ENCODE results near the gene NOBOX. TPM values are rescaled to one million over a fixed set of nuclear protein-coding genes. Genes with fewer than 3 reads are reported as not detected.
"Not testable (repeated sequence)": the region's sequence is repeated elsewhere in the genome, so short reads cannot be mapped to it uniquely, and the experiment has no call there.

The NOBOX gene
- total RNA-seq, 1 donor from 2014 or later: not detected

GRCh38 chr7:144386741-144387140, 16.8 kb downstream of the NOBOX start:
- no peak for DNase-seq (ENCODE audit: low spot score)
- Mint-ChIP-seq H3K27me3 (ENCODE audit: insufficient read depth) (no peaks in the 10 kb centered on the region), H3K36me3 (ENCODE audit: low read depth) (no peaks in the 10 kb centered on the region), H3K27ac (no peak overlapping the region), H3K9me3 (no peaks in the 10 kb centered on the region), H3K4me3 (no peak overlapping the region), H3K4me1 (ENCODE audit: low read depth) (peaks cover 15% of the 10 kb centered on the region)
- intact Hi-C loops (cut with micrococcal nuclease): no loop called here

- no peaks in the 10 kb centered on the region for H3K27me3 Mint-ChIP-seq (ENCODE audit: insufficient read depth)
- H3K9me3 Mint-ChIP-seq: no peaks in the 10 kb centered on the region
- H3K36me3 Mint-ChIP-seq (ENCODE audit: low read depth): peaks cover 3% of the 10 kb centered on the region
- H3K27ac Mint-ChIP-seq: peak overlapping the region; percentile 69
- peaks cover 15% of the 10 kb centered on the region for H3K4me1 Mint-ChIP-seq (ENCODE audit: low read depth)
- no peak for DNase-seq (ENCODE audit: low spot score)
- intact Hi-C loops (cut with micrococcal nuclease): no loop called here
- no peak overlapping the region for H3K4me3 Mint-ChIP-seq
Measured at GRCh38 chr7:144384555-144385245, 18.8 kb downstream of the NOBOX start.

GRCh38 chr7:144384071-144384470, 19.4 kb downstream of the NOBOX start:
- peaks cover 15% of the 10 kb centered on the region for H3K4me1 Mint-ChIP-seq (ENCODE audit: low read depth)
- H3K9me3 Mint-ChIP-seq: no peaks in the 10 kb centered on the region
- peaks cover 3% of the 10 kb centered on the region for H3K36me3 Mint-ChIP-seq (ENCODE audit: low read depth)
- H3K27me3 Mint-ChIP-seq (ENCODE audit: insufficient read depth): no peaks in the 10 kb centered on the region
- DNase-seq (ENCODE audit: low spot score): no peak
- H3K4me3 Mint-ChIP-seq: no peak overlapping the region
- peak overlapping the region; percentile 69 for H3K27ac Mint-ChIP-seq
- intact Hi-C loops (cut with micrococcal nuclease): no loop called here

- Mint-ChIP-seq H3K4me3 (no peak overlapping the region), H3K9me3 (no peaks in the 10 kb centered on the region), H3K27me3 (ENCODE audit: insufficient read depth) (no peaks in the 10 kb centered on the region), H3K4me1 (ENCODE audit: low read depth) (peaks cover 10% of the 10 kb centered on the region), H3K36me3 (ENCODE audit: low read depth) (peaks cover 3% of the 10 kb centered on the region), H3K27ac (no peak overlapping the region)
- intact Hi-C loops (cut with micrococcal nuclease): no loop called here
- DNase-seq (ENCODE audit: low spot score): no peak
Measured at GRCh38 chr7:144379776-144380384, 23.6 kb downstream of the NOBOX start.

GRCh38 chr7:144378651-144379050, 24.8 kb downstream of the NOBOX start:
- DNase-seq (ENCODE audit: low spot score): no peak

GRCh38 chr7:144369221-144369620, 34.3 kb downstream of the NOBOX start:
- H3K36me3 Mint-ChIP-seq (ENCODE audit: low read depth); DNase-seq (ENCODE audit: low spot score); H3K4me3 Mint-ChIP-seq; H3K4me1 Mint-ChIP-seq (ENCODE audit: low read depth); H3K9me3 Mint-ChIP-seq; H3K27ac Mint-ChIP-seq; intact Hi-C loops (cut with micrococcal nuclease); H3K27me3 Mint-ChIP-seq (ENCODE audit: insufficient read depth): not testable (repeated sequence)

More at GRCh38 chr7:144378651-144379050, 24.8 kb downstream of the NOBOX start:
- intact Hi-C loops (cut with micrococcal nuclease): no loop called here
- no peak overlapping the region for H3K4me3 Mint-ChIP-seq
- no peaks in the 10 kb centered on the region for H3K9me3 Mint-ChIP-seq
- H3K4me1 Mint-ChIP-seq (ENCODE audit: low read depth): no peaks in the 10 kb centered on the region
- H3K36me3 Mint-ChIP-seq (ENCODE audit: low read depth): peaks cover 3% of the 10 kb centered on the region
- H3K27me3 Mint-ChIP-seq (ENCODE audit: insufficient read depth): no peaks in the 10 kb centered on the region
- no peak overlapping the region for H3K27ac Mint-ChIP-seq

GRCh38 chr7:144367250-144367649, 36.2 kb downstream of the NOBOX start:
- H3K27me3 Mint-ChIP-seq (ENCODE audit: insufficient read depth); H3K4me3 Mint-ChIP-seq; intact Hi-C loops (cut with micrococcal nuclease): not testable (repeated sequence)

GRCh38 chr7:144365523-144365922, 38.0 kb downstream of the NOBOX start:
- H3K36me3 Mint-ChIP-seq (ENCODE audit: low read depth): not testable (repeated sequence)

More at GRCh38 chr7:144367250-144367649, 36.2 kb downstream of the NOBOX start:
- H3K36me3 Mint-ChIP-seq (ENCODE audit: low read depth); H3K4me1 Mint-ChIP-seq (ENCODE audit: low read depth); DNase-seq (ENCODE audit: low spot score); H3K27ac Mint-ChIP-seq; H3K9me3 Mint-ChIP-seq: not testable (repeated sequence)

GRCh38 chr7:144362061-144362460, 41.4 kb downstream of the NOBOX start:
- H3K4me1 Mint-ChIP-seq (ENCODE audit: low read depth); H3K9me3 Mint-ChIP-seq; H3K4me3 Mint-ChIP-seq; intact Hi-C loops (cut with micrococcal nuclease); H3K27ac Mint-ChIP-seq; DNase-seq (ENCODE audit: low spot score); H3K36me3 Mint-ChIP-seq (ENCODE audit: low read depth); H3K27me3 Mint-ChIP-seq (ENCODE audit: insufficient read depth): not testable (repeated sequence)

More at GRCh38 chr7:144365523-144365922, 38.0 kb downstream of the NOBOX start:
- intact Hi-C loops (cut with micrococcal nuclease); DNase-seq (ENCODE audit: low spot score); H3K4me1 Mint-ChIP-seq (ENCODE audit: low read depth); H3K9me3 Mint-ChIP-seq; H3K27me3 Mint-ChIP-seq (ENCODE audit: insufficient read depth); H3K27ac Mint-ChIP-seq; H3K4me3 Mint-ChIP-seq: not testable (repeated sequence)

GRCh38 chr7:144356860-144357259, 46.6 kb downstream of the NOBOX start:
- H3K4me3 Mint-ChIP-seq; H3K9me3 Mint-ChIP-seq; H3K27me3 Mint-ChIP-seq (ENCODE audit: insufficient read depth); H3K27ac Mint-ChIP-seq; H3K36me3 Mint-ChIP-seq (ENCODE audit: low read depth); intact Hi-C loops (cut with micrococcal nuclease); DNase-seq (ENCODE audit: low spot score): not testable (repeated sequence)
- H3K4me1 Mint-ChIP-seq (ENCODE audit: low read depth): peaks cover 23% of the 10 kb centered on the region

- H3K4me3 Mint-ChIP-seq; H3K27me3 Mint-ChIP-seq (ENCODE audit: insufficient read depth); intact Hi-C loops (cut with micrococcal nuclease); H3K9me3 Mint-ChIP-seq; H3K27ac Mint-ChIP-seq; DNase-seq (ENCODE audit: low spot score); H3K36me3 Mint-ChIP-seq (ENCODE audit: low read depth): not testable (repeated sequence)
- peaks cover 23% of the 10 kb centered on the region for H3K4me1 Mint-ChIP-seq (ENCODE audit: low read depth)
Measured at GRCh38 chr7:144356185-144356584, 47.3 kb downstream of the NOBOX start.

- intact Hi-C loops (cut with micrococcal nuclease); H3K36me3 Mint-ChIP-seq (ENCODE audit: low read depth); H3K9me3 Mint-ChIP-seq; H3K27me3 Mint-ChIP-seq (ENCODE audit: insufficient read depth); DNase-seq (ENCODE audit: low spot score): not testable (repeated sequence)
- Mint-ChIP-seq H3K27ac (peak within 1 kb of the TSS; percentile 88), H3K4me1 (ENCODE audit: low read depth) (peaks cover 23% of the 10 kb centered on the region), H3K4me3 (peak within 1 kb of the TSS; percentile 89)
Measured at GRCh38 chr7:144355176-144355822, 48.2 kb downstream of the NOBOX start, which contains the start of gene ARHGEF5. ARHGEF5 (plus strand) TSS chr7:144355402; CDS start chr7:144362670, 7,268 bp downstream.

- H3K9me3 Mint-ChIP-seq; intact Hi-C loops (cut with micrococcal nuclease); H3K27me3 Mint-ChIP-seq (ENCODE audit: insufficient read depth); H3K4me3 Mint-ChIP-seq; H3K27ac Mint-ChIP-seq; DNase-seq (ENCODE audit: low spot score); H3K36me3 Mint-ChIP-seq (ENCODE audit: low read depth): not testable (repeated sequence)
- H3K4me1 Mint-ChIP-seq (ENCODE audit: low read depth): peaks cover 19% of the 10 kb centered on the region
Measured at GRCh38 chr7:144351667-144352066, 51.8 kb downstream of the NOBOX start.

Measured in activated T-helper 1 cell treated with anti-CD3 and anti-CD28 coated beads, Interleukin-12 subunit alpha, Interleukin-12 subunit beta, Interleukin-2, Interleukin-4 antibody, amounts not matched to agents 30 ng/mL and 10 ng/mL and 1 ng/mL, durations not matched to agents 14 hours and 24 hours and 36 hours (primary cell).